GM18909 (cell line): Measurements from ENCODE around the gene ATP5F1B.

ENCODE experiments used
- ATAC-seq: cut with Tn5 transposase; IDR thresholded peaks from one replicate; pipeline ENCODE4 v1.9.1; 2021; ENCODE audit warnings: mild to moderate bottlenecking; ENCODE audit not compliant: unreplicated experiment, poor library complexity

Gene ATP5F1B

GRCh38 chr12:56645717-56646446, at the start of gene ATP5F1B:
Gene ATP5F1B (minus strand): TSS chr12:56645984. CDS start chr12:56645963, 21 bp downstream.
- ATAC-seq = peak; percentile 98

GRCh38 chr12:56694161-56694560, 48.4 kb upstream of the ATP5F1B start:
- ATAC-seq = no peak

DNA sequence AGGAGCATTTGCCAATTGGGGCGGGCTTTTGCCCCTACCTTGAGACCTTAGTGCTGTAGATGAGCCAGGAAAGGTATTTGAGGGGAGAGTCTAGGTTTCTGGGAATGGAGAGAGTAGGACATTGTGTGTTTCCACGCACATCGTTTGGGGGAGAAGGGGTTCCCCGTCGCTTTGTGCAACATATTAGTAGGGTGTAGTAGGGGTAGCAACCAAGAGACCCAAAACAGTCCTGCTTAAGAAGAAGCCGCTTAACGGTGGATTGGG, 43.0 kb upstream of the ATP5F1B start:
- no peak for ATAC-seq

DNA sequence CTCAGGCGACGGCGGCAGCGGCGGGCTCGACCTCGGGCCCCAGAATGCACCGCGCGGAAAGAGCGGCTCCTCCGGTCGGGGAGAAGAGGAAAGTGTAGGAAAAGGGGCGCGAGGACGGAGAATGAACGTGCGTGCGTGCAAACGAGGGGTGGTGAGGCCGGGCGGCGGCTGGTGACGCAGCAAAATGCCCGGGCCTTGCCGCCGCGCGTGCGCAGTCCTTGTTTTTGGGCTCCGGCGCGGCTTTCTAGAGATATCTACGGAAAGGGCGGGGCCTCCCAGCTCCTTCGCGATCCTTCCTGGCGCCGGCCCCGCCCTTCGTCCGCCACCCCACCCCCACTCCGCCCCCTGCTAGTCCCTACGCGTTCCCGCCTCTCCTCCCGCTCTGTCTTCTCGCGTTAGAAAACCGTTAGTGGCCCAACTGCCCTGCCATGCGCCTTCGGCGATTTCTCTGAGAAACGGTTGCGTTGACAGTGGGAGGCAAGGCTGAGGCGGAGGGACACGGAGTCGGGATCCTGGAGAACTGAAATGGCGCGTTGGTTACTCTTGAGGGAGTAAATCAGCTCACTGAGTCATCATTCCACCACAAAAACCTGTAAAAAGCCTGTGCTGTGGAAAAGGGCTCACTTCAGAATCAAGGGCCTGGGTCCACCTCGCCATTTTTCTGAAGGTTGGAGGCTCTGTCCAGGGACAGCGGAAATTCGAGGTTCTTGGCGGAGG, 42.5 kb upstream of the ATP5F1B start, which contains the start of gene PTGES3:
Gene PTGES3 (minus strand): TSS at position 156 of the 717 bp plus-strand sequence. CDS start 285 bp downstream, outside the sequence.
- peak; percentile 72 for ATAC-seq

DNA sequence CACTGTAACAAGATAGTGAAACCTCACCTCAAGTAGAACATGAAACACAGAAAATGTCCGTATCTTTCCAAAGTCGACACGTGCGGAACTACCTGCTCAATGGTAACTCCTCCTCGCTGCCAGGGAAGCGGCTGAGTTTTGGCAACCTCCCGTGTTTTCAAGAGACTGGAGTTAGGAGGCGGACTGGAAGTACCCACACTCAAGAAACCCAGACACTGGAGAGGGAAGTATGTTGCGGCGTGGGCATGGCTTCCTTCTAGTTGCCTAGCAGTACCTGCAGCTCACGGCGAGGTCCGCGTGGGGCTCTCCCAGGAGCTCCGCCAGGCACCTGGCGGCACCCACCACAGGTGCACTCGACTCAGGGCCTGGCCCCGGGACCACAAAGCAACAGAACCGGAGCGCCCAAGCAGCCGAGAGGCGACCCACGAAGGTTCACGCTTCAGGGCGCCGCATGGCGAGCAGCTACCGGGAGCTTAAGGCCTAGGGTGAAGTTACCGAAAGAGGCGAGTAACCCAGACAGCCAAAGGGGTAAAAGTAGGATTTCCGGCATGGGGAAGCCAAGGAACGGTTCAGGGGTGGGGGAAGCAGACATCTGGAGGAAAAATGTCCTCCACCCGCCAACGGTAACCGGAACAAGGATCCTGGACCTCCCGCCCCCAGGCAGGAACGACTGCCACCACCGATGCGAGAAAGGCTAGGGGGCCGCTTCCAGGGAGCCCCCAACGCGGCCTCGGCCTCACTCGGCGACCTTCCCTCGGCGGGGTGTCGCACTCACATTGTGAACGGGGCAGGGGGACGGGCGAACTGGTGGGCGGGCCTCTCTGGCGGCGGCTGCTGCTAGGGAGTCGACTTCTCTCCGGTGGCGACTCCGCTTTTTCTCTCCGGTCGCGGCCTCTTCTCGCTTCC, 41.7 kb upstream of the ATP5F1B start:
- ATAC-seq = peak; percentile 7

DNA sequence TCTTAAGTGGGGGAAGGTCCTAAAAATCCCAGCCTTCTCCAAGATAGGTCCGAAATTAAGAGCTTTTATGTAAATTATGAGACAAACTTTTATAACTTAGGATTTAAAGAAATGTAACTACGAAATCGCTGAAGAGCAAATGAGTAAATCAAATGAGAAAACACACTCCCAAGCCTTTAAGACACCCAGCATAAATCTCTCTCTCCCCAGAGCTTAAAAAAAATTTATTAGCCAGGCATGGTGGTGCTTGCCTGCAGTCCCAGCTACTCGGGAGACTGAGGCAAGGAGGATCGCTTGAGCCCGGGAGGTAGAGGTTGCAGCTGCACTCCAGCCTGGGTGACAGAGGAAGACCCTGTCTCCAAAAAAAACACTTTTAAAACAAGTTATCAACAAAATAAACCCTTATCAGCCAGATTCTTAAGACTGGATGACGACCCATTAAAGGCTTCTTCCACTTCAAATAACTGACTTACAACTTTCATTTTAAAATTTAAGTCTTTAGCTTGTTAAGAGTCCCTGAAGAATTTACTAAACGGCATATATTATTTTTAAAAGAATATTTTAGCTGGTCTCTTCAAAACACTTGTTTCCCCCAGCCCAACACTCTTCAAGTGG, 39.1 kb upstream of the ATP5F1B start:
- no peak for ATAC-seq

GRCh38 chr12:56682323-56682722, 36.5 kb upstream of the ATP5F1B start:
- ATAC-seq = no peak

GRCh38 chr12:56679883-56680575, 34.2 kb upstream of the ATP5F1B start:
- ATAC-seq = no peak

DNA sequence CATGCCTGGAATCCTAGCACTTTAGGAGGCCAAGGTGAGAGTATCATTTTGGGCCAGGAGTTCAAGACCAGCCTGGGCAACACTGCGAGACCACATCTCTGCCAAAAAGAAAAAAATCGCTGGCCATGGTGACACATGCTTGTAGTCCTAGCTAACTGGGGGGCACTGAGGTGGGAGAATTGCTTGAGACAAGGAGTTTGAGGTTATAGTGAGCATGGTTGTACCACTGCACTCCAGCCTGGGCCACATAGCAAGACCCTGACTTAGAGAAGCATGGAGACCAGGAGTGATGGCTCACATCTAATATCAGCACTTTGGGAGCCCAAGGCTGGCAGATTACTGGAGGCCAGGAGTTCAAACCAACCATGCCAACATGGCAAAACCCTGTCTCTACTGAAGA, 33.1 kb upstream of the ATP5F1B start:
- no peak for ATAC-seq

GRCh38 chr12:56677680-56678079, 31.9 kb upstream of the ATP5F1B start:
- ATAC-seq = peak; percentile 60

DNA sequence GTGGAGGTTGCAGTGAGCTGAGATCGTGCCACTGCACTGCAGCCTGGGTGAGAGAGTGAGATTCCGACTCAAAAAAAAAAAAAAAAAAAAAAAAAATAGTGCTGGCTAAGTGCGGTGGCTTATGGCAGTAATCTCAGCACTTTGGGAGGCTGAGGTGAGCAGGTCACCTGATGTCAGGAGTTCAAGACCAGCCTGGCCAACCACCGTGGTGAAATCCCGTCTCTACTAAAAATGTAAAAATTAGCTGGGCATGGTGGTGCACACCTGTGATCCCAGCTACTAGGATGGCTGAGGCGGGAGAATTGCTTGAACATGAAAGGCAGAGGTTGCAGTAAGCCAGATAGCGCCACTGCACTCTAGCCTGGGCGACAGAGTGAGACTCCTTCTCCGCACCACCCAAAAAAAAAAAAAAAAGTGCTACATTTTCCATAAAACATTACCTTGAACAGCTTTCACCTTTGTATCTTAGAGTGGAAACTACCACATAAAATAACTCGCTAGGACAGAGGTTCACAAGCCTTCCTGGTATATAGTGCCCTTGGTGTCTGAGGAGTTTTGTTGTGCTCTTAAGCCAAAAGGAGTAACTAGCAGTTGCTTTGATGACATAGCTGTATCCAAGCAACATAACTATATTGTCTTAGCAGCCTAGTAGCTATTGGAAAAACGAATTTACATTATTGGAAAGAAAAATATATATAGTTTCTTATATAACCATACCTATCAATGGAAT, 31.2 kb upstream of the ATP5F1B start:
- no peak for ATAC-seq

GRCh38 chr12:56671608-56672007, 25.8 kb upstream of the ATP5F1B start:
- no peak for ATAC-seq

GRCh38 chr12:56670836-56671235, 25.1 kb upstream of the ATP5F1B start:
- no peak for ATAC-seq

DNA sequence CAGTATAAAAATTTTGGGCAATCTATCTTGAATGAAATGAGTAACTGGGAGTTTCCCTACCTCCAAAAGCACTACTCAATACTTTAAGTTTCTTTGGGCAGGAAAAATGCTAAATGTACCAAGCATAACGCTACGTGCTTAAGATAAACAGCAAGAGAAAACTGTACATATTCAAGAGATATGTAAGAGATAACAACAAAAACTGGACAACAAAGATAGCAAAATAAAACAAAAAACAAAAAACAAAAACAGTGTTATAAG, 22.3 kb upstream of the ATP5F1B start:
- ATAC-seq = no peak

DNA sequence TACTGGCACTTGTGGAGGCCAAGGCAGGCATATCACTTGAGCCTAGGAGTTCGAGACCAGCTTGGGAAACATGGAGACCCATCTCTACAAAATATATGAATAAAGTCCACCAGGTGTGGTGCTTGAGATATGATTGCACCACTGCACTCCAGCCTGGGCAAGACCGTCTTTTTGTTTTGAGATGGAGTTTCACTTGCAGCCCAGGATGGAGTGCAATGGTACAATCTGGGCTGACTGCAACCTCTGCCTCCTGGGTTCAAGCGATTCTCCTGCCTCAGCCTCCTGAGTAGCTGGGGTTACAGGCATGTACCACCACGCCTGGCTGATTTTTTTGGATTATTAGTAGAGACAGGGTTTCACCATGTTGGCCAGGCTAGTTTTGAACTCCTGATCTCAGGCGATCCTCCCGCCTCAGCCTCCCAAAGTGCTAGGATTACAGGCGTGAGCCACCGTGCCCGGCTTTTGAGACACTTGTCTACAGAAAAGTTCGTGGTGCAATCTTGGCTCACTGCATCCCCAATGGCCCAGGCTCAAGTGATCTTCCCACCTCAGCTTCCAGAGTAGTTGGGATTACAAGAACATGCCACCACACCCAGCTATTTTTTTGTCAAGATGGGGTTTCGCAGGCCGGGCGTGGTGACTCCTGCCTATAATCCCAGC, 16.3 kb upstream of the ATP5F1B start:
- ATAC-seq = no peak

GRCh38 chr12:56661560-56661959, 15.8 kb upstream of the ATP5F1B start:
- no peak for ATAC-seq

GRCh38 chr12:56658921-56659320, 13.1 kb upstream of the ATP5F1B start:
- ATAC-seq = no peak

- ATAC-seq = peak; percentile 59
These were observed 11.9 kb upstream of the ATP5F1B start for GRCh38 chr12:56657416-56658379.
